Measurements from ENCODE around the gene ZDHHC18.

DNA sequence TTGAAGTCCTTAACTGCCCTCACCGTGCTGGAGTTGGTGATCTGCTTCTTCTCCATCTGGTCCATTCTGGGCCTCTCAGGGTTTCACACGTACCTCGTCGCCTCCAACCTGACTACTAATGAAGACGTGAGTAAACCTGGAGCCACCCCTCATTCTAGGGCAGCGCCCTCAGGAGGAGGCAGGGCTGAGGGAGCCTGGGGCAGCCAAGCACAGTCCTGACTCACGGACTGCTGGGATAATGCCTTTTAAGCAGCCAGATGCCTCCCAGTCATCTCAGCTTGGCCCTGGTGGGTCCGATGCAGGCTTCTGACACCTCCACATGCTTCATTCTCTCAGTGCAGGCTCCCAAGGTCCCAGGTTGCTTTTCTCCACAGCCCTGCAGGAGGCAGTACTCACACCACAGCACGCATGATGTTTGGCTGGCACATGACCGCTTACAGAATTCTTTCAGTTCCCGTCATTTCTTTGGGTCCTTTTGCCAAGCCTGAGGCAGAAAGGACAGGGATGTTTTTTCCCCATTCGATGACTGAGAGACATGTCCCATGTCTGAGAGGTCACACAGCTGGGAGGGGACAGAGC lies 24.7 kb downstream of the ZDHHC18 start:
- TF ChIP-seq POLR2AphosphoS5 (IDR thresholded peaks at IDR 0.05) = no peak
- no peak for TF ChIP-seq POLR2A (IDR thresholded peaks at IDR 0.05)

Data from breast epithelium (tissue), 3 donors.